DOHH2 (cell line): ENCODE results near the gene RTP3.
"Not testable (repeated sequence)": the region's sequence is repeated elsewhere in the genome, so short reads cannot be mapped to it uniquely, and the experiment has no call there.

Experiments
- H3F3A ChIP-seq: fragments of 200-600 bp; sonication (generic), shearing (Covaris generic); 2 replicates; pipeline ENCODE4 v1.6.0; 2016; ENCODE audit warnings: antibody characterized with exemption, mild to moderate bottlenecking; ENCODE audit not compliant: control insufficient read depth, insufficient read depth
- H3K27ac ChIP-seq: fragments of 200-600 bp; sonication (generic); 2 replicates; pipeline ENCODE4 v1.5.1; 2014; ENCODE audit warnings: low read depth, mild to moderate bottlenecking, low read length, moderate library complexity
- H3K27me3 ChIP-seq: fragments of 200-600 bp; sonication (generic); 2 replicates; pipeline ENCODE4 v1.6.1; 2014; ENCODE audit warnings: mild to moderate bottlenecking, low read length, mixed read lengths; ENCODE audit not compliant: control insufficient read depth
- H3K36me3 ChIP-seq: fragments of 200-600 bp; sonication (generic); 2 replicates; pipeline ENCODE4 v1.6.1; 2014; ENCODE audit warnings: mild to moderate bottlenecking, low read length, moderate library complexity, mixed read lengths; ENCODE audit not compliant: control insufficient read depth
- H3K4me1 ChIP-seq: fragments of 200-600 bp; sonication (generic); 2 replicates; pipeline ENCODE4 v1.6.1; 2014; ENCODE audit warnings: mild to moderate bottlenecking, low read length, mixed read lengths; ENCODE audit not compliant: control insufficient read depth
- H3K4me2 ChIP-seq: fragments of 200-600 bp; sonication (generic); 2 replicates; pipeline ENCODE4 v1.6.0; 2014; ENCODE audit warnings: mild to moderate bottlenecking, low read length, moderate library complexity
- H3K4me3 ChIP-seq: fragments of 200-600 bp; sonication (generic); 2 replicates; pipeline ENCODE4 v1.5.1; 2014; ENCODE audit warnings: mild to moderate bottlenecking, low read length, mixed read lengths
- H3K79me2 ChIP-seq: fragments of 200-600 bp; sonication (generic); 2 replicates; pipeline ENCODE4 v1.6.1; 2014; ENCODE audit warnings: mild to moderate bottlenecking, low read length, mixed read lengths; ENCODE audit not compliant: control insufficient read depth
- H3K9me2 ChIP-seq: fragments of 200-600 bp; sonication (generic); replicated peaks from 2 replicates; pipeline ENCODE4 v1.6.1; 2014; ENCODE audit warnings: mild to moderate bottlenecking, low read length, mixed read lengths; ENCODE audit not compliant: control insufficient read depth
- H3K9me3 ChIP-seq: fragments of 200-600 bp; sonication (generic); 2 replicates; pipeline ENCODE4 v1.6.1; 2014; ENCODE audit warnings: antibody characterized with exemption, low read length, mixed read lengths; ENCODE audit not compliant: control insufficient read depth, insufficient read depth
- H4K20me1 ChIP-seq: fragments of 200-600 bp; sonication (generic); 2 replicates; pipeline ENCODE4 v1.6.0; 2014; ENCODE audit warnings: low read depth, mild to moderate bottlenecking, antibody characterized with exemption, low read length, moderate library complexity; ENCODE audit not compliant: control insufficient read depth, insufficient read depth
- CTCF ChIP-seq: fragments of 200-600 bp; sonication (generic); IDR thresholded peaks from one replicate; pipeline ENCODE4 v1.5.1; 2014; ENCODE audit warnings: antibody characterized with exemption, mild to moderate bottlenecking, low read depth, low read length; ENCODE audit not compliant: poor library complexity, severe bottlenecking
- EZH2phosphoT487 ChIP-seq: fragments of 200-600 bp; sonication (generic); IDR thresholded peaks from 2 replicates; pipeline ENCODE4 v1.6.1; 2017; ENCODE audit warnings: borderline replicate concordance, mild to moderate bottlenecking, antibody characterized with exemption, low read length, moderate library complexity, mixed read lengths

RTP3 gene

GRCh38 chr3:46544771-46545503 lies 47.2 kb downstream of the RTP3 start:
- H3K27me3 ChIP-seq = no peaks in the 10 kb centered on the region
- TF ChIP-seq CTCF (no peak), EZH2phosphoT487 (no peak)
- peak overlapping the region; percentile 62 for H3K4me2 ChIP-seq
- peaks cover 2% of the 10 kb centered on the region; the same call in 1 of the 2 replicates for H3K36me3 ChIP-seq
- H3K9me2 ChIP-seq = no peaks in the 10 kb centered on the region
- peaks cover 8% of the 10 kb centered on the region for H3K79me2 ChIP-seq
- H3K27ac ChIP-seq = peak overlapping the region; percentile 98
- no peaks in the 10 kb centered on the region for H3K9me3 ChIP-seq
- peak overlapping the region; percentile 50 for H3K4me3 ChIP-seq
- H3K4me1 ChIP-seq = peaks cover 98% of the 10 kb centered on the region
- no peaks in the 10 kb centered on the region for H4K20me1 ChIP-seq
- peaks cover 42% of the 10 kb centered on the region for H3F3A ChIP-seq

GRCh38 chr3:46545818-46546630 lies 48.2 kb downstream of the RTP3 start:
- Histone ChIP-seq H3F3A (peaks cover 43% of the 10 kb centered on the region), H3K4me1 (peaks cover 98% of the 10 kb centered on the region), H4K20me1 (no peaks in the 10 kb centered on the region), H3K9me3 (no peaks in the 10 kb centered on the region), H3K27me3 (no peaks in the 10 kb centered on the region), H3K27ac (peak overlapping the region; percentile 98), H3K4me2 (peak overlapping the region; percentile 62), H3K9me2 (no peaks in the 10 kb centered on the region), H3K4me3 (peak overlapping the region; percentile 50), H3K79me2 (peaks cover 6% of the 10 kb centered on the region; the same call in 1 of the 2 replicates), H3K36me3 (no peaks in the 10 kb centered on the region; the same call in 1 of the 2 replicates)
- TF ChIP-seq CTCF (no peak), EZH2phosphoT487 (no peak)

- peaks cover 98% of the 10 kb centered on the region for H3K4me1 ChIP-seq
- TF ChIP-seq CTCF (no peak), EZH2phosphoT487 (no peak)
- H3K79me2 ChIP-seq = peaks cover 3% of the 10 kb centered on the region; the same call in 1 of the 2 replicates
Measured at GRCh38 chr3:46546896-46547440, 49.2 kb downstream of the RTP3 start.

GRCh38 chr3:46548611-46549010 lies 50.8 kb downstream of the RTP3 start:
- Histone ChIP-seq H3K4me3 (peak overlapping the region; percentile 68), H3K27ac (peak overlapping the region; percentile 98), H3K4me2 (peak overlapping the region; percentile 87), H3K4me1 (peaks cover 100% of the 10 kb centered on the region), H3F3A (peaks cover 39% of the 10 kb centered on the region)
- not testable (repeated sequence) for H3K9me2 ChIP-seq, H3K9me3 ChIP-seq, H3K36me3 ChIP-seq, H3K27me3 ChIP-seq, H3K79me2 ChIP-seq, H4K20me1 ChIP-seq

More at GRCh38 chr3:46546896-46547440, 49.2 kb downstream of the RTP3 start:
- H3K27me3 ChIP-seq = no peaks in the 10 kb centered on the region
- no peaks in the 10 kb centered on the region for H4K20me1 ChIP-seq
- no peaks in the 10 kb centered on the region for H3K9me3 ChIP-seq
- peak overlapping the region; percentile 98 for H3K27ac ChIP-seq
- no peaks in the 10 kb centered on the region for H3K9me2 ChIP-seq
- H3K36me3 ChIP-seq = no peaks in the 10 kb centered on the region; the same call in 1 of the 2 replicates
- peaks cover 39% of the 10 kb centered on the region for H3F3A ChIP-seq
- peak overlapping the region; percentile 50 for H3K4me3 ChIP-seq
- peak overlapping the region; percentile 62 for H3K4me2 ChIP-seq
